CD1c-positive myeloid dendritic cell (primary cell): ENCODE data around the gene GUCY2D.

ENCODE experiments used
- DNase-seq: peaks from one replicate; pipeline ENCODE4 v3.0.0-alpha.2; 2016; ENCODE audit errors: extremely low spot score

The GUCY2D gene

DNA sequence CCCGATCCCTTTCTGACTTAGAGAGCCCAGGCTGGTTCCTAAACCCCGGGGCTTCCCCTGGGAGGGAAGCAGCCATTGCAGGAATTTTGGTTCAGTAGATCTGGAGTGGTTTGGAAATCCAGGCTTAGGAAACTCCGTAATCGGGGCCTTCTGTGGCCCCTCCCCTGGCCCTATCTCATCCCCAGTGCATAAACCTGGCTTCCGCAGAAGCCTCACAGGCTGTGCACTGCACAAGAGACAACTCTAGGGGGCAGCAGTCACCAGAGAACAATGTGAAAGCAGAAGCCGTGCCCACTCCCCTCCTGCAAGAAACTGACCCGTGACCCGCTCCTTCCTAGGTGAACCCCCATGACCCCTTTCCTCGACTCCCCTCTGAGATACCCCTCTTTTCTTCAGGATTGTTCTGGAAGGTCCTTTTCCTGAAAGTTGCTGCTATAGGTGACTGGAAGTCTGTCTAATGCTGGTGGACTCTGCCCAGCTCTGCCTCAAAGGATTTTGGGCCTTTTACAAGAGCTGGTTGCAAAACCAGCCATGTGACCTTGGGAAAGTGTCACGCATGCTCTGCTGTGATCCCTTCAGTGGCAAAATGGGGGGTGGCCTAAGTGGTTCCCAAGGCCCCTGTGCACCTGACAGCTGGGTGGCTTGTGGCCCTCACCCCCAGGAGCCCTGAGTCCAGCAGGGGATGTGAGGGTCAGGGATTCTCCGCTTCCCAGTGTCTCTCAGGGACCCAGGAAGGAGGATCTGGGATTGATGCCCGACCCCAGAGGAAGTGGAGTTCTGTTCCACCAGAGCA, 14.4 kb downstream of the GUCY2D start:
- peak; percentile 82 for DNase-seq

DNA sequence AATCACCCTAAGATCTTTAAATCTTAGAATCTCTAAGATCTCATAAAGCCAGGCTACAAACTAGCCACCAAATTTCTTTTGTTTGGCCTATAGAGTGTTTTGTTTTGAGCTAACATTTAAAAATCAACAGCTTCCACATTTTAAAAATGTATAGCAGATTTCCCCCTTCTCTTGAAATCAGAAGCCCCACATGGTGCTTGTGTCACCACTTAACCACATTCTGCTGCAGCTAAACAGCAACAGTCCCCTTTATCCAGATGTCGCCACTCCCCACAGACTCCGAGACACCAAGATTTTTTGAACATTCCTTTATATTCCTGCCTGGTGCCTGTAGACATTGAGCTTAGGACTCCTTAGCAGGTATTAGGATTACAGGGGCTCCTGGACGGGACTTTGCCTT, 16.0 kb downstream of the GUCY2D start:
- peak; percentile 58 for DNase-seq

DNA sequence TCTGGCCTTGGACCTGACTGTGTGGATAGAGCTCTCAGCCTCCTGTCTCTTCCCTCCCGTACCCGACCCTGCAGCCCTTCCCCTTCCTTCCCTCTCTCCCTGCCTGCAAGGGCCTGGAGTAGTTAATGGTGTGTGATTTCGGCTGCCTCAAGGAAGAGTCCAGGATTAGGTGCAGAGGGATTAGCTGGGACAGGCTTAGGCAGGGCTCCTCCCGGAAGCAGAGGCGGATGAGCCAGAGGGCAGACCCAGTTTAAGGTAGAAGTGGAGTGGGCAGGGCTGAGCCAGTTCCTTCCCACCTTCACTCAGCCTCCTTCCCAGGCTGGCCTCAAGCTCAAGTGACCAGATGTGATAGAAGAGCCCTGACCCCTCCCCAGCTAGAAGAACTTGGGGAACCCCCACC, 16.8 kb downstream of the GUCY2D start:
- DNase-seq, result peak; percentile 5

DNA sequence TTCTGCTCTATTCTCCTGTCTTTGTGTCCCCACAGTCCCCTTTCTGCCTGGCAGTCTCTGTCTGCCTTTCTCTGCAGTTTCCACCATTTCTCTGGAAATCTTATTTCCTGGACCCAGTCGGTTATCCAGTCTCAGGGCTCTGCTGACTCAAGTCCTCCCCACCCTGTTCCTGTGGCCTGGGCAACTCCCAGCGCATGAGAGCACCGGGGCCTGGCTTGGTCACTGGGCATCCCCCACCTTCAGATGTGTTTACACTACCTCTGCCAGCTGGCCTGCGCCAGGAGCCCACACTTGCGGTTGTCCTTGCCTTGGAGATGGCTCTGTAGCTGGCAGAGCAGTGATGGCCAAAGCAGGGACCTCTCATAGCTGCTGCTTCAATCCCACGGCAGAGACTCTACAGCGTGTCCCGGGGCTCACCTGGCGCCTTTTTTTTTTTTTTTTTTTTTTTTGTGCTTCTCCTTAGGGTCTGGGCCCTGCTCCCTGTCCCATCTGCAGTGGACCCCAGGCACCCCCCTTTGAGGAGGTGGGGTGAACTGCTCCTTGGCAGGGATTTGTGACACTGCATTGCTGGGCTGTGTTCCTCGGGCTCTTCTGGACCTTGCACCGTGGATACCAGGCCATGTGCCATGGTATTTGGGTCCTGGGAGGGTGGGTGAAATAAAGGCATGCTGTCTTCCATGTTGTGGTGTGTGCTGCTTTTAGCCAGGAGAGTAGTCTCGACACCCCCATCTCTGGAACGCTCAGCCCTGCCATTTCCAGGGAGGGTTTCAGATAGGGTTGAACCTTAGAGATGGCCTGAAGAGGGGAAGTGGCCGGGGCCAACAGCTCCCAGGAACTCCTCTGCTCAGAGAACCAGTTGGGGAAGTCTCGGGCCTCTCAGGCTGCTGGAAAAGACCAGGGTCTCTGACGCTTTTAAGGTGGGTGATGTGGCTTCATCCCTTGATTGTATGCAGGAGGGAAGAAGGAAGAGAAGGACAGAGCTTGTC, 17.5 kb downstream of the GUCY2D start:
- peak; percentile 62 for DNase-seq

GRCh38 chr17:8020776-8021564, 18.6 kb downstream of the GUCY2D start:
- peak; percentile 17 for DNase-seq

- DNase-seq, result no peak
Observed at GRCh38 chr17:8021565-8022359, 19.3 kb downstream of the GUCY2D start.

GRCh38 chr17:8022360-8023003, 20.1 kb downstream of the GUCY2D start:
- peak; percentile 8 for DNase-seq

DNA sequence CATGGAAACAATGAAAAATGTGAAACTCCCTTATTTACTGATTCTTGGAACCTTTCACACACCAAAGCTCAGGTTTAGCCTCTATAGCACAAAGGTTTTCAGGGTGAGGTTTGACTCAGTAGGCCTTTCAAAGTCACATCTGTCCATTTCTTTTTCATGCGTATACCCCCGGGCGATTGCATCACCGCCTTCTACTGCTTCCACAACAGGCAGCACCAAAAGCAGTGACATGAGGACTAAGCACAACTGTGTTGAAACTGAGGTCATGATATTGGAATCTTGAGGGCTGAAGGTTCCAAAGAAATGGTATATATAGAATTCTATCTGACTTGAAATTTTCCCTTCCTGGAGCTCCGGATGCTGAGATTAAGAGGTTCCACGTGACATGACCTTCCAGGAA, 21.7 kb downstream of the GUCY2D start:
- DNase-seq, result peak; percentile 20

DNA sequence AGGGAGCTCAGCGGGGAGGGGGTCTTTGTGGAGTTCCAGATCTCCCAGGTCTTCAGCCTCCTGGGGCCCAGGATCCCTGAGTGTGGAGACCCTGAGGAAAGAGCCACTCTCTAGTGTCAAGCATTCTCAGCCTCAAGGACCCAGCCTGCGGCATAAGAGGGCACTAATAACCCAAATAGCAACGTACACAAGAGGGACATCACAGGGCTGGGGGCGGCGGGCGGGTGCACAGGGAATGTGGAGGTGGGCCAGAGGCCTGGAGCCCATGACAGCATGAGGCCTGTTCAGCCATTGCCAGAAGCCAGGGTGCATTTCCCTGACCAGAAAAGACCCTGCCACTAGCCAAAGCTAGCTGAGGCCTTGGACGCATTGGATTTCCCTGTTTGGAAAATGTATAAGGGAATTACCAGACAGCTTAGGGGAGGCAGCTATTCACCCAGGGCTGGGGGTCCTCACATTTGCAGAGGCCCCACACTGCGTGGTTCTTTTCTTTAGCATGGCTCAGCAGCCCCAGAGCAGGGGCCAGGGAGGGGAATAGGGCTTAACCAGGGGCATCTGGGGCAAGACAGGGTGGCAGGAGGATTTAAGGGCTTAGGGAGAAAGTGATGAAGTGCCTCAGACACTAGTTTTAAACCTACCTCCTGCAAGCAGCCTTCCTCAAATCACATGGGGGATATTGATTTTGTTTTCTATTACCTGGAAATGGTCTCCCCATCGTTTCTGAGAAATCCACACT, 22.9 kb downstream of the GUCY2D start:
- DNase-seq, result no peak

DNA sequence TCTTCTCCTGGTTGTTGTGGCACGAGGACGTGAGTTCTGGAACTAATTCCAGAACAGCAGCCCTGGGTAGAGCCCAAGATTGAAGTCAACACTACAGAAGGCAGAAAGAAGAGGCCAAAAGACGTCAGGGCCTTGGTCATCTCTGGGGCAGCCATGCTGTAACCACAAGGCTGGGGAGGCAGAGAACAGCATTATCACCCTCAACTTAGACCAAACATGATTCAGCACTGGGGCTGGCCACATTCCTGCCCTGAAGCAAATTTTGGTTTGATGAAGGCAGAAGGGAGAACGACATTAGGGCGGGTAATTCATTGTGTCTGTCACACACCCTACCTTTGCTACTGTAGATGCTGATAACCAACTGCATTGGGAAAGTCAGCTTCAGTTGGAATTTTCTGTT, 26.7 kb downstream of the GUCY2D start:
- DNase-seq, result no peak

DNA sequence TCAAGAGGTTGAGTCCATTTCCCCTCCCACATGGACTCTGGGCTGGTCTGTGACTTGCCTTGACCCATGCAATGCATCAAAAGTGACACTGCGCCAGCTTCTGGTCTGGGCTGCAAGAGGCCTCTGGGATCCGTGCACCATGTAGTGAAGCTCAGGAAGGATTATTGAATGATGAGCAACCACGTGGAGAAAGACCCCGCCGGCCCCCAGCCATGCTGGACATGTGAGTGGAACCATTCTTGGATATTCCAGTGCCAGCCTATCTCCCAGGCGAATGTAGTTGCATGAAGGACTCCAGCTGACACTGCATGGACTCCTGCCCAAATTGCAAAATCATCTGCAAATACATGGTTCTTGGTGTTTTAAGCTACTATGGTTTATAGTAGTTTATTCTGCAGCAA, 28.8 kb downstream of the GUCY2D start:
- DNase-seq, result no peak

- DNase-seq, result no peak
Observed at GRCh38 chr17:8031950-8032349, 29.5 kb downstream of the GUCY2D start.

- DNase-seq, result no peak
Observed at GRCh38 chr17:8032442-8032841, 30.0 kb downstream of the GUCY2D start.

- DNase-seq, result peak; percentile 39
Observed at GRCh38 chr17:8038954-8039610, 36.7 kb downstream of the GUCY2D start, which contains the start of gene ALOX15B. ALOX15B (plus strand) TSS chr17:8039059; CDS start chr17:8039156, 97 bp downstream.

DNA sequence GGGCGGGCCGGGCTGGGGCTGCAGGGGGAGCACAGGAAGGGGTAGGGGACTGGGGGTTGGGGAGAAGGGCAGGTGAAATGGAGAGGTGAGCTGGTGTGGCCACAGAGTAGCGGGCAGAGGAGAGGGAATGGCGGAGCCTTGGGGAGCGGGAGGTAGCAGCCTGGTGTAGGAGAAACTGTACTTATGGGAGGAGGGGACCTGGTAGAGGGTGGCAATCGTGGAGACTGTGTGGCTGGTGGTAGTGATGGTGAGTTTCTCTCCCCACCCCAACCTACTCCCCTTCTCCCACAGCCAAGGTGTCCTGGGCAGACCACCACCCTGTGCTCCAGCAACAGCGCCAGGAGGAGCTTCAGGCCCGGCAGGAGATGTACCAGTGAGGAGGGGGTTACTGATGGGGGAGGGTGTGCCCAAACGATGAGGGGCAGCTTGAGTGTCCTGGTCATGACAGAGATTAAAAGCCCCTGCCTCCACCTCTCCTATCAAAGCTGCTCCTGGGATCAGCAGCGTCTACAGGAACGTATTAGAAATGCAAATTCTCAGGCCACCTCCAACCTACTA, 37.3 kb downstream of the GUCY2D start:
- DNase-seq, result no peak

DNA sequence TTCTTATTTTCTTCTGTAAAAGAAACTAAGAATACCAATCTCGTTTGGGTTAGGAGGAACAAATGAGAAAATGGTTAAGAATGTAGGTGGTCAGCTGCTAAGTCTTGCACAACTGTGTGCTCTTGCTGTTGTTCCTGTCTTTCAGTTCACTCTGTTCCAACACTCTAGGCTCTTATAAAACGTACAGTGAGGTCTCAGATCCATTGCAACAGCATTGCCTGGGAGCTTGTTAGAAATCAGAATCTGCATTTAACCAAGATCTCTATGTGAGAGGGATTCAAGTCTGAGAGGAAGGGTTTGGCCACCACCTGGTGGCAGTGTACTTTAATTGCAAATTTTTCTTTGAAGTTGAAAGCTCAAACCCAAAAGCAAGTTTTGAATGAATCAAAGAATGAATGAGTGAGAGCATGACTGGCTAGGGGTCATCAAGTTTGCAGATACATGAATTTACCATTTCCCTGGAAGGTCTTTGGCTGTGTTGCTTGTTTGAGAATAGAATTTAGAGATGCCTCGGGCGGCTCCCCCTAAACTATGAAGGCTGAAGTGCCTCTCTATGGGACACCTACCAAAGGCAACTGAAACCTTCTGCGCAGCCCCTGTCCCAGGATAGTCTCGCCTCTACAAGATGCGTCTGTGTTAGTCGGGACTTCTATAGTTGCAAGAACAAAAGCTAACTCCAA, 39.0 kb downstream of the GUCY2D start:
- DNase-seq, result peak; percentile 77

DNA sequence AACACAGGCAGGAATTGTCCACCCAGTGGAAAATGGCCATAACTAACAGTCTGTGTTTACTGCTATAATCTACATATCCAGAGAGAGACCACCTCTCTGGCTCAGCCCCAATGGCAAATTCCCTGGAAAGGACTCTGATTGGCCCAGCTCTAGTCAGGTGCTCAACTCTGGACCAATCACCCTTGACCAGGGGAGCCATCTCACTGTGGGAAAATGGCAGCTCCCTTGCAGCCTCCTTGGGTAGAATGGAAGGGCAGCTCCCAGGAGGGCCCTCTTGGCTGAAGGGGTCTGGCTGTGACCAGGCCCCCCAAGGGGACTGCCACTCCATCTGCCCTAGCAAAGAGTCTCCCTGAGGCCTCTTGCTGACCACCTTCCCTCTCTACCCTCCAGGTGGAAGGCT, 39.6 kb downstream of the GUCY2D start:
- DNase-seq, result no peak
